Measurements from ENCODE around the gene MMD. TPM values are rescaled to one million over a fixed set of nuclear protein-coding genes. Genes with fewer than 3 reads are reported as not detected.

The MMD gene
- total and polyA plus RNA-seq, 2 of the 13 experiments (the other 11 are each of a cell fraction or from before 2014, with no cell fraction given), result 121 to 225 TPM

DNA sequence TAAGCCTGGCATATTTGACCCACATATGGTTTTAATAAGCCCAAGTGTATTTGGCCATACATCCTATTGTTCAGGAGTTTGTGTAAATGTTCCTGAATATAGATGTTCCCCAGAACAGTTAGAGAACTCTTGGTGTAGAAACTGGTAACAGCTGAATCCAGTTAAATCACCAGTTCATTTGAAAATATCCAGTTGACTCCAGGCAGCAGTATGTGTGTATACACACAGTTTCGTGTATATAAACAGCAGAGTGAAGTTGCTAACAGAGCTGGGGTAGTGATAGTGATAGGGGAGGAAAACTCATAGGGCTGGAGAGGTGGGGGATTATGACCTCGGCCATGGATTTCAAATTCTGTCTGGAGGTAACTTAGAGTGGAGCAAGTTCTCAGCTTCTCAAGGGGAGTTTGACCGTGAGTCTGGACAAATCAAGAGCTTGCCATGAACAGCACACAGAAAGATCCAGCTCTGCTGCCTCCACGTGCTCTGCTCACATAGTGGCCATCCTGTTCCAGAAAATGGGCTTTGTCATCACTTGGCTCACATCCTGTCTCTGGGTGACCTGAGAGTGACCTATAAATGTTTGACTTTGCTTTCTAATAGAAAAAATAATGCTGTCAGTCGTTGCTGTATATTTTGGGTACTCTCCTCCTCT is 30.6 kb upstream of the MMD start (continued):
- TF ChIP-seq ZNF12 (CRISPR knock-in tag; IDR thresholded peaks at IDR 0.05) (peak; percentile 31; the same call in 1 of the 2 replicates), EP300 (IDR thresholded peaks at IDR 0.05; ENCODE audit: low read depth in 2 of 2, low read length in 2 of 2) (peak in 1 of 2 experiments; percentile 63; a peak in 1 of 4 replicates), EP300 (CRISPR knock-in tag; IDR thresholded peaks at IDR 0.05; ENCODE audit: borderline replicate concordance) (peak; percentile 54; the same call in 1 of the 2 replicates), ZFP37 (CRISPR knock-in tag; IDR thresholded peaks at IDR 0.05; ENCODE audit: borderline replicate concordance) (0 out of 2 replicates have a peak, but pooled peaks have one; percentile 67), U2AF1 (optimal IDR thresholded peaks at IDR 0.05; ENCODE audit: low read depth, low read length) (no peak), ZNF501 (CRISPR knock-in tag; IDR thresholded peaks at IDR 0.05) (peak; percentile 44; the same call in 1 of the 2 replicates), JUND (CRISPR knock-in tag; IDR thresholded peaks at IDR 0.05) (no peak), ZNF17 (CRISPR knock-in tag; IDR thresholded peaks at IDR 0.05) (no peak), MBD4 (IDR thresholded peaks at IDR 0.05; ENCODE audit: borderline replicate concordance, low read length) (peak; percentile 77; the same call in 1 of the 2 replicates), NFKBIZ (CRISPR knock-in tag; IDR thresholded peaks at IDR 0.05) (no peak)
- TF ChIP-seq, protein P1, sequence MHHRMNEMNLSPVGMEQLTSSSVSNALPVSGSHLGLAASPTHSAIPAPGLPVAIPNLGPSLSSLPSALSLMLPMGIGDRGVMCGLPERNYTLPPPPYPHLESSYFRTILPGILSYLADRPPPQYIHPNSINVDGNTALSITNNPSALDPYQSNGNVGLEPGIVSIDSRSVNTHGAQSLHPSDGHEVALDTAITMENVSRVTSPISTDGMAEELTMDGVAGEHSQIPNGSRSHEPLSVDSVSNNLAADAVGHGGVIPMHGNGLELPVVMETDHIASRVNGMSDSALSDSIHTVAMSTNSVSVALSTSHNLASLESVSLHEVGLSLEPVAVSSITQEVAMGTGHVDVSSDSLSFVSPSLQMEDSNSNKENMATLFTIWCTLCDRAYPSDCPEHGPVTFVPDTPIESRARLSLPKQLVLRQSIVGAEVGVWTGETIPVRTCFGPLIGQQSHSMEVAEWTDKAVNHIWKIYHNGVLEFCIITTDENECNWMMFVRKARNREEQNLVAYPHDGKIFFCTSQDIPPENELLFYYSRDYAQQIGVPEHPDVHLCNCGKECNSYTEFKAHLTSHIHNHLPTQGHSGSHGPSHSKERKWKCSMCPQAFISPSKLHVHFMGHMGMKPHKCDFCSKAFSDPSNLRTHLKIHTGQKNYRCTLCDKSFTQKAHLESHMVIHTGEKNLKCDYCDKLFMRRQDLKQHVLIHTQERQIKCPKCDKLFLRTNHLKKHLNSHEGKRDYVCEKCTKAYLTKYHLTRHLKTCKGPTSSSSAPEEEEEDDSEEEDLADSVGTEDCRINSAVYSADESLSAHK (CRISPR knock-in tag; IDR thresholded peaks at IDR 0.05; ENCODE audit: borderline replicate concordance), result no peak
- TF ChIP-seq, protein P2, sequence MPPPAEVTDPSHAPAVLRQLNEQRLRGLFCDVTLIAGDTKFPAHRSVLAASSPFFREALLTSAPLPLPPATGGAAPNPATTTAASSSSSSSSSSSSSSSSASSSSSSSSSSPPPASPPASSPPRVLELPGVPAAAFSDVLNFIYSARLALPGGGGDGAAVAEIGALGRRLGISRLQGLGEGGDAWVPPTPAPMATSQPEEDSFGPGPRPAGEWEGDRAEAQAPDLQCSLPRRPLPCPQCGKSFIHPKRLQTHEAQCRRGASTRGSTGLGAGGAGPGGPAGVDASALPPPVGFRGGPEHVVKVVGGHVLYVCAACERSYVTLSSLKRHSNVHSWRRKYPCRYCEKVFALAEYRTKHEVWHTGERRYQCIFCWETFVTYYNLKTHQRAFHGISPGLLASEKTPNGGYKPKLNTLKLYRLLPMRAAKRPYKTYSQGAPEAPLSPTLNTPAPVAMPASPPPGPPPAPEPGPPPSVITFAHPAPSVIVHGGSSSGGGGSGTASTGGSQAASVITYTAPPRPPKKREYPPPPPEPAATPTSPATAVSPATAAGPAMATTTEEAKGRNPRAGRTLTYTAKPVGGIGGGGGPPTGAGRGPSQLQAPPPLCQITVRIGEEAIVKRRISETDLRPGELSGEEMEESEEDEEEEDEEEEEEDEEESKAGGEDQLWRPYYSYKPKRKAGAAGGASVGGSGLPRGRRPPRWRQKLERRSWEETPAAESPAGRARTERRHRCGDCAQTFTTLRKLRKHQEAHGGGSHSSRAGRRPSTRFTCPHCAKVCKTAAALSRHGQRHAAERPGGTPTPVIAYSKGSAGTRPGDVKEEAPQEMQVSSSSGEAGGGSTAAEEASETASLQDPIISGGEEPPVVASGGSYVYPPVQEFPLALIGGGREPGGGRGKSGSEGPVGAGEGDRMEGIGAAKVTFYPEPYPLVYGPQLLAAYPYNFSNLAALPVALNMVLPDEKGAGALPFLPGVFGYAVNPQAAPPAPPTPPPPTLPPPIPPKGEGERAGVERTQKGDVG (CRISPR knock-in tag; IDR thresholded peaks at IDR 0.05; ENCODE audit: borderline replicate concordance), result no peak
- TF ChIP-seq, protein P3, sequence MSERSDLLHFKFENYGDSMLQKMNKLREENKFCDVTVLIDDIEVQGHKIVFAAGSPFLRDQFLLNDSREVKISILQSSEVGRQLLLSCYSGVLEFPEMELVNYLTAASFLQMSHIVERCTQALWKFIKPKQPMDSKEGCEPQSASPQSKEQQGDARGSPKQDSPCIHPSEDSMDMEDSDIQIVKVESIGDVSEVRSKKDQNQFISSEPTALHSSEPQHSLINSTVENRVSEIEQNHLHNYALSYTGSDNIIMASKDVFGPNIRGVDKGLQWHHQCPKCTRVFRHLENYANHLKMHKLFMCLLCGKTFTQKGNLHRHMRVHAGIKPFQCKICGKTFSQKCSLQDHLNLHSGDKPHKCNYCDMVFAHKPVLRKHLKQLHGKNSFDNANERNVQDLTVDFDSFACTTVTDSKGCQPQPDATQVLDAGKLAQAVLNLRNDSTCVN (CRISPR knock-in tag; IDR thresholded peaks at IDR 0.05; ENCODE audit: borderline replicate concordance), result peak; percentile 89
- TF ChIP-seq, protein P4, sequence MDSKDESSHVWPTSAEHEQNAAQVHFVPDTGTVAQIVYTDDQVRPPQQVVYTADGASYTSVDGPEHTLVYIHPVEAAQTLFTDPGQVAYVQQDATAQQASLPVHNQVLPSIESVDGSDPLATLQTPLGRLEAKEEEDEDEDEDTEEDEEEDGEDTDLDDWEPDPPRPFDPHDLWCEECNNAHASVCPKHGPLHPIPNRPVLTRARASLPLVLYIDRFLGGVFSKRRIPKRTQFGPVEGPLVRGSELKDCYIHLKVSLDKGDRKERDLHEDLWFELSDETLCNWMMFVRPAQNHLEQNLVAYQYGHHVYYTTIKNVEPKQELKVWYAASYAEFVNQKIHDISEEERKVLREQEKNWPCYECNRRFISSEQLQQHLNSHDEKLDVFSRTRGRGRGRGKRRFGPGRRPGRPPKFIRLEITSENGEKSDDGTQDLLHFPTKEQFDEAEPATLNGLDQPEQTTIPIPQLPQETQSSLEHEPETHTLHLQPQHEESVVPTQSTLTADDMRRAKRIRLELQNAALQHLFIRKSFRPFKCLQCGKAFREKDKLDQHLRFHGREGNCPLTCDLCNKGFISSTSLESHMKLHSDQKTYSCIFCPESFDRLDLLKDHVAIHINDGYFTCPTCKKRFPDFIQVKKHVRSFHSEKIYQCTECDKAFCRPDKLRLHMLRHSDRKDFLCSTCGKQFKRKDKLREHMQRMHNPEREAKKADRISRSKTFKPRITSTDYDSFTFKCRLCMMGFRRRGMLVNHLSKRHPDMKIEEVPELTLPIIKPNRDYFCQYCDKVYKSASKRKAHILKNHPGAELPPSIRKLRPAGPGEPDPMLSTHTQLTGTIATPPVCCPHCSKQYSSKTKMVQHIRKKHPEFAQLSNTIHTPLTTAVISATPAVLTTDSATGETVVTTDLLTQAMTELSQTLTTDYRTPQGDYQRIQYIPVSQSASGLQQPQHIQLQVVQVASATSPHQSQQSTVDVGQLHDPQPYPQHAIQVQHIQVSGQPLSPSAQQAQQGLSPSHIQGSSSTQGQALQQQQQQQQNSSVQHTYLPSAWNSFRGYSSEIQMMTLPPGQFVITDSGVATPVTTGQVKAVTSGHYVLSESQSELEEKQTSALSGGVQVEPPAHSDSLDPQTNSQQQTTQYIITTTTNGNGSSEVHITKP (CRISPR knock-in tag; IDR thresholded peaks at IDR 0.05; ENCODE audit: low read depth), result no peak
- TF ChIP-seq, protein P5, sequence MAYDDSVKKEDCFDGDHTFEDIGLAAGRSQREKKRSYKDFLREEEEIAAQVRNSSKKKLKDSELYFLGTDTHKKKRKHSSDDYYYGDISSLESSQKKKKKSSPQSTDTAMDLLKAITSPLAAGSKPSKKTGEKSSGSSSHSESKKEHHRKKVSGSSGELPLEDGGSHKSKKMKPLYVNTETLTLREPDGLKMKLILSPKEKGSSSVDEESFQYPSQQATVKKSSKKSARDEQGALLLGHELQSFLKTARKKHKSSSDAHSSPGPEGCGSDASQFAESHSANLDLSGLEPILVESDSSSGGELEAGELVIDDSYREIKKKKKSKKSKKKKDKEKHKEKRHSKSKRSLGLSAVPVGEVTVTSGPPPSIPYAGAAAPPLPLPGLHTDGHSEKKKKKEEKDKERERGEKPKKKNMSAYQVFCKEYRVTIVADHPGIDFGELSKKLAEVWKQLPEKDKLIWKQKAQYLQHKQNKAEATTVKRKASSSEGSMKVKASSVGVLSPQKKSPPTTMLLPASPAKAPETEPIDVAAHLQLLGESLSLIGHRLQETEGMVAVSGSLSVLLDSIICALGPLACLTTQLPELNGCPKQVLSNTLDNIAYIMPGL (CRISPR knock-in tag; IDR thresholded peaks at IDR 0.05; ENCODE audit: borderline replicate concordance in 1 of 2, low read depth in 1 of 2), result peak in 1 of 2 experiments; percentile 28; a peak in 1 of 4 replicates
